ENCODE results near the gene CNTLN.

DNA sequence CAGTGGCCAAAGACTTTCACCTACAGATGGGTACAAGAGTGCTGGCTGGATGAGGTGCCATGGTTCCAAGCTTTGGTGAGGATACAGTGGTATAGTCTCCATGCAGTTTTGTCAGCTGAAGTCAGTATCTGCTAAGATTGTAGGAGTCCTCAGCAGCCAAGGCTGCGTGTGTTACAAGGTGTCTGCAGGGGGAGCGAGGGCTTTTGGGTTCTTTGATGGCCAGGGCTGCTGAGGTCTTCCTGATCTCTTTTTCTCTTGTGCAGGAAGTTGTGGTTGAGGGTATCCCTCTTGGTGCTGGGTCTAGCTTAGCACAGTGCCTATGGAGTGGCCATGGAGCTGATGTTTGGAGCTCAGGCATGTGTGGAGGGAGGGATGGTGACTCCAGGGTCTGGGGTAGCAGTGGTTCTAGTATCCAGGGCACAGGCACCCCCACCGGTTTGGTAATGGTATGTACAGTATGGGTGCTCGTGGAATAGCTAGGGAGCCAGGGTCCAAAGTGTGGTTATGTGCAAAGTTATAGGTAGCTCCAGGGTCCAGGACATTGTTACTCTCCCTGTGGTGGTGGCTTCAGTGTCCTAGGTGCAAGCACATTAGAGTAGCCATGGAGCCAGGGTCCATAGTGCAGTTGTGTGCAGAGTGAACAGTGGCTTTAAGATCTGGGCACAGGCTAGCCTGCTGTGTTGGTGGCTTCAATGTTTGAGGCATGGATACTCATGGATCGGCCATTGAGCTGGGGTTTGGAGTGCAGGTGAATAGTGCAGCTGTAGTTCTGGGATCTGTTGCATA is 36.7 kb downstream of the CNTLN start:
- TF ChIP-seq EZH2 (IDR thresholded peaks at IDR 0.05; ENCODE audit: borderline replicate concordance, low read length): no peak
- TF ChIP-seq, protein P1, sequence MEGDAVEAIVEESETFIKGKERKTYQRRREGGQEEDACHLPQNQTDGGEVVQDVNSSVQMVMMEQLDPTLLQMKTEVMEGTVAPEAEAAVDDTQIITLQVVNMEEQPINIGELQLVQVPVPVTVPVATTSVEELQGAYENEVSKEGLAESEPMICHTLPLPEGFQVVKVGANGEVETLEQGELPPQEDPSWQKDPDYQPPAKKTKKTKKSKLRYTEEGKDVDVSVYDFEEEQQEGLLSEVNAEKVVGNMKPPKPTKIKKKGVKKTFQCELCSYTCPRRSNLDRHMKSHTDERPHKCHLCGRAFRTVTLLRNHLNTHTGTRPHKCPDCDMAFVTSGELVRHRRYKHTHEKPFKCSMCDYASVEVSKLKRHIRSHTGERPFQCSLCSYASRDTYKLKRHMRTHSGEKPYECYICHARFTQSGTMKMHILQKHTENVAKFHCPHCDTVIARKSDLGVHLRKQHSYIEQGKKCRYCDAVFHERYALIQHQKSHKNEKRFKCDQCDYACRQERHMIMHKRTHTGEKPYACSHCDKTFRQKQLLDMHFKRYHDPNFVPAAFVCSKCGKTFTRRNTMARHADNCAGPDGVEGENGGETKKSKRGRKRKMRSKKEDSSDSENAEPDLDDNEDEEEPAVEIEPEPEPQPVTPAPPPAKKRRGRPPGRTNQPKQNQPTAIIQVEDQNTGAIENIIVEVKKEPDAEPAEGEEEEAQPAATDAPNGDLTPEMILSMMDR (IDR thresholded peaks at IDR 0.05; ENCODE audit: low read length): no peak

Data from OCI-LY1 (cell line).